GM03348 (cell line): ENCODE data around the gene PYROXD2.

Experiments used
- DNase-seq: peaks from one replicate; pipeline ENCODE4 v3.0.0; 2012; ENCODE audit warnings: low spot score

PYROXD2 gene

GRCh38 chr10:98390406-98390805, 24.6 kb downstream of the PYROXD2 start:
- no peak for DNase-seq

GRCh38 chr10:98389398-98389797, 25.6 kb downstream of the PYROXD2 start:
- no peak for DNase-seq

GRCh38 chr10:98388101-98388655, 26.8 kb downstream of the PYROXD2 start:
- no peak for DNase-seq

GRCh38 chr10:98384531-98385133, 30.4 kb downstream of the PYROXD2 start:
- no peak for DNase-seq

GRCh38 chr10:98383869-98384268, 31.1 kb downstream of the PYROXD2 start:
- no peak for DNase-seq

- DNase-seq = peak; percentile 45
These were observed 31.8 kb downstream of the PYROXD2 start for GRCh38 chr10:98383134-98383667.

- no peak for DNase-seq
These were observed 32.3 kb downstream of the PYROXD2 start for GRCh38 chr10:98382691-98383101.

- DNase-seq = no peak
These were observed 34.3 kb downstream of the PYROXD2 start for GRCh38 chr10:98380493-98381339.

- no peak for DNase-seq
These were observed 36.3 kb downstream of the PYROXD2 start for GRCh38 chr10:98378722-98379121.

- no peak for DNase-seq
These were observed 37.4 kb downstream of the PYROXD2 start for GRCh38 chr10:98377536-98377935.

- DNase-seq = no peak
These were observed 38.0 kb downstream of the PYROXD2 start for GRCh38 chr10:98377001-98377400.

GRCh38 chr10:98376485-98376884, 38.5 kb downstream of the PYROXD2 start:
- DNase-seq = no peak

GRCh38 chr10:98374217-98374985, 40.6 kb downstream of the PYROXD2 start:
- DNase-seq = peak; percentile 77

- DNase-seq = no peak
These were observed 41.5 kb downstream of the PYROXD2 start for GRCh38 chr10:98373260-98374040.

- DNase-seq = no peak
These were observed 43.9 kb downstream of the PYROXD2 start for GRCh38 chr10:98370831-98371820.

- no peak for DNase-seq
These were observed 45.2 kb downstream of the PYROXD2 start for GRCh38 chr10:98369801-98370200.

GRCh38 chr10:98368644-98369043, 46.3 kb downstream of the PYROXD2 start:
- no peak for DNase-seq

- no peak for DNase-seq
These were observed 47.2 kb downstream of the PYROXD2 start for GRCh38 chr10:98367604-98368451.

GRCh38 chr10:98366062-98366530, 48.9 kb downstream of the PYROXD2 start:
- DNase-seq = no peak
